ENCODE measurements around the gene NRGN.

Gene NRGN

GRCh38 chr11:124783002-124783401, 43.3 kb downstream of the NRGN start:
- Histone ChIP-seq H3K27ac (ENCODE audit: insufficient read depth, low read length, poor library complexity, severe bottlenecking) (no peak overlapping the region), H3K27me3 (replicated peaks; ENCODE audit: control insufficient read depth, insufficient read depth, low read length, poor library complexity, severe bottlenecking) (no peaks in the 10 kb centered on the region), H3K4me1 (ENCODE audit: control insufficient read depth, insufficient read depth, low read length, poor library complexity, severe bottlenecking) (no peaks in the 10 kb centered on the region), H3K36me3 (ENCODE audit: control insufficient read depth, insufficient read depth, low read length) (peaks cover 3% of the 10 kb centered on the region), H3K4me3 (ENCODE audit: insufficient read depth, low read depth, low read length, poor library complexity, severe bottlenecking) (no peak overlapping the region), H3K9me3 (ENCODE audit: control insufficient read depth, low read length) (no peaks in the 10 kb centered on the region)
- DNase-seq: no peak

GRCh38 chr11:124784051-124784450, 44.3 kb downstream of the NRGN start:
- DNase-seq: no peak
- H3K4me1 ChIP-seq (ENCODE audit: control insufficient read depth, insufficient read depth, low read length, poor library complexity, severe bottlenecking): no peaks in the 10 kb centered on the region
- H3K9me3 ChIP-seq (ENCODE audit: control insufficient read depth, low read length): no peaks in the 10 kb centered on the region
- no peak overlapping the region for H3K27ac ChIP-seq (ENCODE audit: insufficient read depth, low read length, poor library complexity, severe bottlenecking)
- no peaks in the 10 kb centered on the region for H3K27me3 ChIP-seq (replicated peaks; ENCODE audit: control insufficient read depth, insufficient read depth, low read length, poor library complexity, severe bottlenecking)
- H3K4me3 ChIP-seq (ENCODE audit: insufficient read depth, low read depth, low read length, poor library complexity, severe bottlenecking): no peak overlapping the region
- H3K36me3 ChIP-seq (ENCODE audit: control insufficient read depth, insufficient read depth, low read length): no peaks in the 10 kb centered on the region

- H3K4me3 ChIP-seq (ENCODE audit: insufficient read depth, low read depth, low read length, poor library complexity, severe bottlenecking): no peak overlapping the region
- no peak for DNase-seq
- no peaks in the 10 kb centered on the region for H3K36me3 ChIP-seq (ENCODE audit: control insufficient read depth, insufficient read depth, low read length)
- no peaks in the 10 kb centered on the region for H3K27me3 ChIP-seq (replicated peaks; ENCODE audit: control insufficient read depth, insufficient read depth, low read length, poor library complexity, severe bottlenecking)
- no peaks in the 10 kb centered on the region for H3K4me1 ChIP-seq (ENCODE audit: control insufficient read depth, insufficient read depth, low read length, poor library complexity, severe bottlenecking)
- no peak overlapping the region for H3K27ac ChIP-seq (ENCODE audit: insufficient read depth, low read length, poor library complexity, severe bottlenecking)
- no peaks in the 10 kb centered on the region for H3K9me3 ChIP-seq (ENCODE audit: control insufficient read depth, low read length)
Measured at GRCh38 chr11:124788521-124788920, 48.8 kb downstream of the NRGN start.

GRCh38 chr11:124791626-124792341, 52.0 kb downstream of the NRGN start:
- no peaks in the 10 kb centered on the region for H3K9me3 ChIP-seq (ENCODE audit: control insufficient read depth, low read length)

GRCh38 chr11:124793466-124794278, 53.9 kb downstream of the NRGN start:
- DNase-seq: no peak
- H3K27ac ChIP-seq (ENCODE audit: insufficient read depth, low read length, poor library complexity, severe bottlenecking): no peak overlapping the region

More at GRCh38 chr11:124791626-124792341, 52.0 kb downstream of the NRGN start:
- Histone ChIP-seq H3K36me3 (ENCODE audit: control insufficient read depth, insufficient read depth, low read length) (no peaks in the 10 kb centered on the region), H3K4me3 (ENCODE audit: insufficient read depth, low read depth, low read length, poor library complexity, severe bottlenecking) (no peak overlapping the region), H3K27me3 (replicated peaks; ENCODE audit: control insufficient read depth, insufficient read depth, low read length, poor library complexity, severe bottlenecking) (no peaks in the 10 kb centered on the region), H3K4me1 (ENCODE audit: control insufficient read depth, insufficient read depth, low read length, poor library complexity, severe bottlenecking) (no peaks in the 10 kb centered on the region), H3K27ac (ENCODE audit: insufficient read depth, low read length, poor library complexity, severe bottlenecking) (no peak overlapping the region)
- DNase-seq: no peak

GRCh38 chr11:124796312-124796711, 56.6 kb downstream of the NRGN start:
- DNase-seq: no peak
- Histone ChIP-seq H3K4me1 (ENCODE audit: control insufficient read depth, insufficient read depth, low read length, poor library complexity, severe bottlenecking) (peaks cover 9% of the 10 kb centered on the region), H3K27me3 (replicated peaks; ENCODE audit: control insufficient read depth, insufficient read depth, low read length, poor library complexity, severe bottlenecking) (no peaks in the 10 kb centered on the region), H3K4me3 (ENCODE audit: insufficient read depth, low read depth, low read length, poor library complexity, severe bottlenecking) (no peak overlapping the region), H3K27ac (ENCODE audit: insufficient read depth, low read length, poor library complexity, severe bottlenecking) (no peak overlapping the region), H3K36me3 (ENCODE audit: control insufficient read depth, insufficient read depth, low read length) (no peaks in the 10 kb centered on the region), H3K9me3 (ENCODE audit: control insufficient read depth, low read length) (no peaks in the 10 kb centered on the region)

More at GRCh38 chr11:124793466-124794278, 53.9 kb downstream of the NRGN start:
- Histone ChIP-seq H3K9me3 (ENCODE audit: control insufficient read depth, low read length) (no peaks in the 10 kb centered on the region), H3K4me3 (ENCODE audit: insufficient read depth, low read depth, low read length, poor library complexity, severe bottlenecking) (no peak overlapping the region), H3K4me1 (ENCODE audit: control insufficient read depth, insufficient read depth, low read length, poor library complexity, severe bottlenecking) (peaks cover 3% of the 10 kb centered on the region), H3K36me3 (ENCODE audit: control insufficient read depth, insufficient read depth, low read length) (no peaks in the 10 kb centered on the region), H3K27me3 (replicated peaks; ENCODE audit: control insufficient read depth, insufficient read depth, low read length, poor library complexity, severe bottlenecking) (no peaks in the 10 kb centered on the region)

All from effector memory CD4-positive, alpha-beta T cell (primary cell).